ENCODE data around the gene WDR1.

WDR1 gene

DNA sequence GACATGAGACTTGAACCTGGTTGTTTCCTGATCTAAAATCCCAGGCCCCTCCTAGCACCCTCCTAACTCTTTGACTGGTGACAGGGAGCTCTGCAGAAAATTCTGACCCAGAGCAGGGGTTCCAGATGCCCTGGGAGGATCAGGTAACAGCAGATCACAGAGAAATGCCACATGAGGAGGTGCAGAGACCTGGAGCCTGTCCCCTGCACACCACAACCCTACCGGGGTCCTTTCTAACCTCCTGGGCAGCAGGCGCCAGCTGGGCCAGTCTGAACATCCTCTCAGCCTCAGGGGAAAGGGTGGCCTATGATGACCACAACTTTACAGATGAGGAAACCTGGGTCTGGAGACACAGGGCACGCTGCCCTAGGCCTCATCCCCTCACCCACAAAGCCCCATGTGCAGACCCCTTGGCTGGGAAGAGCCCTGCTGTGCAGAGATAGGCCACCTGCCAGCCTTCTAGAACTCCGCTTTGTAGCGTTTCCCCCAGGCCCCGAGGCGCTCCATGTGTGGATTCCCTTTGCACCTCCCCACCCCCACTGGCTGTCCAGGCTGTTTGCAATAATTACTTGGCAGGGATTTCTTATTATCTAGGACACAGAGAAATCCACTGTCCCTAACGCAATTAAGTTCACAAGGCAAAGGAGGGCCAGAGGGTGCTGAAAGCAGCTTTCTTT, 36.5 kb downstream of the WDR1 start:
- Histone ChIP-seq H3K36me3 (peaks cover 97 to 100% (median 100%) of the 10 kb centered on the region in 3 donors), H3K4me1 (peaks cover 0 to 18% (median 0%) of the 10 kb centered on the region in 4 donors), H3K27me3 (no peaks in the 10 kb centered on the region), H3K27ac (peak overlapping the region in 1 of 2 donors; percentile 9), H3K9me3 (no peaks in the 10 kb centered on the region), H3K4me3 (no peak overlapping the region)
- intact Hi-C loops (cut with DNase I; ENCODE audit: low total_unique reads), result no loop called here
- TF ChIP-seq, protein P1, sequence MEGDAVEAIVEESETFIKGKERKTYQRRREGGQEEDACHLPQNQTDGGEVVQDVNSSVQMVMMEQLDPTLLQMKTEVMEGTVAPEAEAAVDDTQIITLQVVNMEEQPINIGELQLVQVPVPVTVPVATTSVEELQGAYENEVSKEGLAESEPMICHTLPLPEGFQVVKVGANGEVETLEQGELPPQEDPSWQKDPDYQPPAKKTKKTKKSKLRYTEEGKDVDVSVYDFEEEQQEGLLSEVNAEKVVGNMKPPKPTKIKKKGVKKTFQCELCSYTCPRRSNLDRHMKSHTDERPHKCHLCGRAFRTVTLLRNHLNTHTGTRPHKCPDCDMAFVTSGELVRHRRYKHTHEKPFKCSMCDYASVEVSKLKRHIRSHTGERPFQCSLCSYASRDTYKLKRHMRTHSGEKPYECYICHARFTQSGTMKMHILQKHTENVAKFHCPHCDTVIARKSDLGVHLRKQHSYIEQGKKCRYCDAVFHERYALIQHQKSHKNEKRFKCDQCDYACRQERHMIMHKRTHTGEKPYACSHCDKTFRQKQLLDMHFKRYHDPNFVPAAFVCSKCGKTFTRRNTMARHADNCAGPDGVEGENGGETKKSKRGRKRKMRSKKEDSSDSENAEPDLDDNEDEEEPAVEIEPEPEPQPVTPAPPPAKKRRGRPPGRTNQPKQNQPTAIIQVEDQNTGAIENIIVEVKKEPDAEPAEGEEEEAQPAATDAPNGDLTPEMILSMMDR (IDR thresholded peaks at IDR 0.05), result no peak
- DNase-seq, result peak; percentile 19 to 44

DNA sequence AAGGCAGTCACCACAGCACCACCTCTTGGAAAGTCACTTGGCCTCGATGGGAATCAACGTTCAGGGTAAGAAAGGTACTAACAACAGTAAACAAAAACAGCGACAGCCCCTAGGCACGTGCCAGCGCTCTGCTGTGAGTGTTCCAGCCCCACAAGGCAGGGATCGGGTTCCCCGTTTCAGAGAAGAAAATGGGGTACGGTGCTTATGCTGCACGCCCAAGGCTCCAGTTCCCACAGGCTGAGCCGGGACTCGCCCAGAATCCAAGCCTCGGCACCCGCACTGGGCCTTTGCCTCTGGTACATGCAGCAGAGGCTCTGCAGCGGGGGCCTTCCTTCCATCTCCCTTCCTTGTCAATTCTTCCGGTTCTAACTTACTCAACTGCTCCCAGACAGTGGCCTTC, 37.3 kb downstream of the WDR1 start:
- Histone ChIP-seq H3K36me3 (peaks cover 98 to 100% (median 100%) of the 10 kb centered on the region in 3 donors), H3K9me3 (no peaks in the 10 kb centered on the region), H3K4me3 (no peak overlapping the region), H3K27me3 (no peaks in the 10 kb centered on the region), H3K4me1 (peaks cover 0 to 10% (median 0%) of the 10 kb centered on the region in 4 donors), H3K27ac (peak overlapping the region; percentile 16 to 45)
- peak; percentile 18 to 55 for DNase-seq
- intact Hi-C loops (cut with DNase I; ENCODE audit: low total_unique reads), result no loop called here
- TF ChIP-seq, protein P1 (IDR thresholded peaks at IDR 0.05), result no peak

DNA sequence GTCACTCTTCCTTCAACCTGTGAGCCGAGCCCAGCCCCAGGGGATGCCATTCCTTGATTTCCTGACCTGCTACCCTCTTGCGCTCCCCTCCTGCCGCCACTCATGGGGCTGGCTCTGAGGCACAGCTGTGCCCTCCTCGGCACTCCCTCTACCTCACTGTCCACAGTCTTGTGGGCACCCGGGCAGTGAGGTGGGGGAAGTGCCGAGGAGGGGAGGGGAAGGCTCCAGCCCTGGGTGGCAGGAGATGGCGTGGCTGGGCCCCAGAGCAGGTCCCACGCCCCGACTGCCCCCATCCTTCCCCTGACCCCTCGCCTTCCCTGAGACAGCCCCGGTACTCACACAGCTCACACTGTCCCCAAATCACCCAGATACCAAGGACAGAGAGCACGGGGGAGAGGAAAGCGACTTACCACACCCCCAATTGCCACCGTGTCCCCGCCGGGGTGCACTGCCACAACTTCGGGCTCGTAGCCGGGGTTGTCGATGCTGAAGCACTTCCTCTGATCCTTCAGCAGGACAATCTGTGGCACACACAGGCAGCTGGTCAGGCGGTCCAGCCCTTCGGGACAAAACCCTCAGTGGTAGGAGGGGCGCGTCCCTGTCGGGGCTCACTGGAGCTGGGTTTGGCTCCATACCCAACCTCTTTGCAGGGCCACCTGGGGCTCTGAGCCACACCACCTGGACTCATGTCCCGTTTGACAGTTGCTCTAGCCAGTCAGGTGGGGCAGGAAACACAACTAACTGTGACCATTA, 37.9 kb downstream of the WDR1 start:
- DNase-seq, result peak; percentile 18 to 50
- H3K27ac ChIP-seq, result peak overlapping the region; percentile 16 to 45

DNA sequence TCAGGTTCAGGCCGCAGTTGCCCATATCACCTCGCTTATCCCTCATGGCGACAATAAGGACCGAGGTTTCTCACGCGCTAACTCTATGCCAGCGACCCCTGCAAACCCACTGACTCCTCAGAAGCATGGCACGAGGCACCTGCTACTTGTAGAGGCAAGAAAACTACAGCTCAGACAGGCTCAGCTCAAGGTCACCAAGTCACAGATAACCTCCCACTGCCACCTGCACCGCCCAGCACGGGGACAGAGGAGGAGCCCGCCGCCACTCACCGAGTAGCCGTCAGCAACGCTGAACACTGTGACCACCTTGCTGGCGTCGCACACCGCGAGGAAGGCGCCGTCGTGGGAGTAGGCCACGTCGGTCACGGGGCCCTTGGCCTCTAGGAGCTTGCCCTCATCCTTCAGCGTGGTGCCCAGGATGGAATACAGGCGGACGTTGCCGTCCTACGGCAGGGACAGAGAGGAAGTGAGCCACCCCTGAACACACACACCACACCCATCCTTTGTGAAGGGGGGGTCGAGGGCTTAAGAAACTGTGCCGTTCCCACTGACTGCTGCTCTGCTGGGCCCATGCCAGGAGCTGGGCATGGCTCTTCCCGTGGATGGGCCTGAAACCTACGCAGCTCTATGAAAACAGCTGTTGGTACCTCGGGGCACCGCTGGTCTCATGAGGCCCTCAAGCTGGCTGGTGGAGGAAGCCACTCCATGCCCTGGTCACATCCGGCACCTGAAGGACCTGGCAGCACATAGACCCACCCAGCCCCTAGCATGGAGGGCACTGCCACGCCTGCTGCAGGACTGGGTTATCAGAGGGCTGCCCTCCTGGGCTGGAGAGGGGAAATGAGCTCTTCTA, 38.9 kb downstream of the WDR1 start:
- intact Hi-C loops (cut with DNase I; ENCODE audit: low total_unique reads), result no loop called here
- H3K36me3 ChIP-seq, result peaks cover 89 to 99% (median 94%) of the 10 kb centered on the region in 3 donors
- TF ChIP-seq, protein P1 (IDR thresholded peaks at IDR 0.05), result no peak
- H3K27ac ChIP-seq, result peak overlapping the region; percentile 18 to 45
- H3K4me1 ChIP-seq, result peaks cover 0 to 2% (median 0%) of the 10 kb centered on the region in 4 donors
- peak; percentile 54 to 72 for DNase-seq
- H3K27me3 ChIP-seq, result no peaks in the 10 kb centered on the region
- no peak overlapping the region for H3K4me3 ChIP-seq
- no peaks in the 10 kb centered on the region for H3K9me3 ChIP-seq

More for the DNA sequence above, 37.9 kb downstream of the WDR1 start:
- no peak overlapping the region for H3K4me3 ChIP-seq
- no peaks in the 10 kb centered on the region for H3K9me3 ChIP-seq
- H3K4me1 ChIP-seq, result peaks cover 0 to 10% (median 0%) of the 10 kb centered on the region in 4 donors
- TF ChIP-seq, protein P1 (IDR thresholded peaks at IDR 0.05), result no peak
- intact Hi-C loops (cut with DNase I; ENCODE audit: low total_unique reads), result no loop called here
- H3K27me3 ChIP-seq, result no peaks in the 10 kb centered on the region
- H3K36me3 ChIP-seq, result peaks cover 98 to 100% (median 100%) of the 10 kb centered on the region in 3 donors

DNA sequence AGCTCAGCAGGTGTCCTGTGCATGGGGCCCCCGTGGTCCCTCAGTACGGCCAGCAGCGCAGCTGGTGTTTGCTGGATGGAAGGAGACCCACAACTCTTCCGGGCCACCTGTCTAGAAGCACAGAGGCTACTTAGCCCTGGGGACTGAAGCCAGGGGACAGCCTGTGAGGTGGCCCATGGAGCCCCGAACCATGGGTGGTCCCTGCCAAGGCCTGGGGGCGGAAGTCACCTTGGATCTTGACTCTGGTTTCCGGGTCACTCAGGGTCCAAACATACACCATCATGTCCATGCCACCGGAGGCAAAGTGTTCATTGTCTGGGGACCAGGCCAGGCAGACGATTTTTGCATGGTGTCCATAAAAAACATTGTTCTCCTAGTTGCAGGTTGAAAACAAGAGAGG, 39.5 kb downstream of the WDR1 start:
- H3K27ac ChIP-seq, result peak overlapping the region in 1 of 2 donors; percentile 19
- TF ChIP-seq, protein P1 (IDR thresholded peaks at IDR 0.05), result no peak
- intact Hi-C loops (cut with DNase I; ENCODE audit: low total_unique reads), result no loop called here
- no peaks in the 10 kb centered on the region for H3K27me3 ChIP-seq
- DNase-seq, result peak; percentile 9 to 47
- H3K4me3 ChIP-seq, result no peak overlapping the region
- H3K4me1 ChIP-seq, result no peaks in the 10 kb centered on the region
- H3K36me3 ChIP-seq, result peaks cover 83 to 96% (median 94%) of the 10 kb centered on the region in 3 donors
- no peaks in the 10 kb centered on the region for H3K9me3 ChIP-seq
